Measurements from ENCODE around the gene ACE. TPM values are rescaled to one million over a fixed set of nuclear protein-coding genes. Genes with fewer than 3 reads are reported as not detected.
A peak's percentile ranks its signal among the peaks of the same experiment; 100 is the strongest.

Gene ACE
- total RNA-seq, 1 experiment from 2014 or later: 9.1 TPM

GRCh38 chr17:63442074-63442473 is 34.8 kb upstream of the ACE start:
- Histone ChIP-seq H3K36me3 (ENCODE audit: low read depth, low read length) (no peaks in the 10 kb centered on the region), H2AFZ (ENCODE audit: low read length) (no peak overlapping the region), H3K79me2 (ENCODE audit: low read length) (peaks cover 87% of the 10 kb centered on the region), H3K4me1 (ENCODE audit: insufficient read depth, low read length) (peaks cover 39% of the 10 kb centered on the region), H3K4me3 (ENCODE audit: low read length) (no peak overlapping the region), H3F3A (ENCODE audit: low read length, unreplicated experiment) (peaks cover 4% of the 10 kb centered on the region), H4K20me1 (ENCODE audit: low read length) (no peaks in the 10 kb centered on the region), H3K27me3 (ENCODE audit: low read length) (no peaks in the 10 kb centered on the region), H3K9me2 (replicated peaks; ENCODE audit: low read length) (no peaks in the 10 kb centered on the region), H3K4me2 (ENCODE audit: low read length) (no peak overlapping the region), H3K9me3 (ENCODE audit: low read length) (no peaks in the 10 kb centered on the region), H3K9ac (ENCODE audit: low read length) (no peak overlapping the region), H3K27ac (ENCODE audit: low read length) (no peak overlapping the region)
- BruUV-seq (replicated peaks): no TSS peak
- ChIA-PET POLR2A (ENCODE audit: unreplicated experiment) (no interaction called here), CTCF (interaction anchor here (1.1 to 5.6 kb wide), 3 partner anchors 16 to 145 kb away, joined by 5 to 38 read pairs (median 5); no protein-coding TSS in a partner anchor)
- ATAC-seq: no peak
- DNase-seq: no peak
- TF ChIP-seq CTCF (conservative IDR thresholded peaks at IDR 0.05; ENCODE audit: low read depth, low read length) (no peak), EZH2 (IDR thresholded peaks at IDR 0.05; ENCODE audit: low read length, unreplicated experiment) (no peak), EZH2phosphoT487 (IDR thresholded peaks at IDR 0.05; ENCODE audit: borderline replicate concordance, low read length) (no peak)
- intact Hi-C loops (cut with micrococcal nuclease): no loop called here

- CTCF ChIA-PET: interaction anchor here (1.1 to 5.6 kb wide), 3 partner anchors 17 to 145 kb away, joined by 5 to 38 read pairs (median 5); no protein-coding TSS in a partner anchor
- no peak for TF ChIP-seq EZH2 (IDR thresholded peaks at IDR 0.05; ENCODE audit: low read length, unreplicated experiment)
- peak; percentile 37 for TF ChIP-seq CTCF (conservative IDR thresholded peaks at IDR 0.05; ENCODE audit: low read depth, low read length)
- no peaks in the 10 kb centered on the region for H3K9me3 ChIP-seq (ENCODE audit: low read length)
- H3K79me2 ChIP-seq (ENCODE audit: low read length): peaks cover 82% of the 10 kb centered on the region
- no peaks in the 10 kb centered on the region for H3K36me3 ChIP-seq (ENCODE audit: low read depth, low read length)
- intact Hi-C loops (cut with micrococcal nuclease): no loop called here
- no peak overlapping the region for H3K4me2 ChIP-seq (ENCODE audit: low read length)
- no peak overlapping the region for H2AFZ ChIP-seq (ENCODE audit: low read length)
- POLR2A ChIA-PET (ENCODE audit: unreplicated experiment): no interaction called here
- no TSS peak for BruUV-seq (replicated peaks)
- H3F3A ChIP-seq (ENCODE audit: low read length, unreplicated experiment): peaks cover 4% of the 10 kb centered on the region
- ATAC-seq: no peak
- H3K4me1 ChIP-seq (ENCODE audit: insufficient read depth, low read length): peaks cover 44% of the 10 kb centered on the region
- H3K27ac ChIP-seq (ENCODE audit: low read length): no peak overlapping the region
- no peak overlapping the region for H3K9ac ChIP-seq (ENCODE audit: low read length)
- H3K9me2 ChIP-seq (replicated peaks; ENCODE audit: low read length): no peaks in the 10 kb centered on the region
- no peak overlapping the region for H3K4me3 ChIP-seq (ENCODE audit: low read length)
- H3K27me3 ChIP-seq (ENCODE audit: low read length): no peaks in the 10 kb centered on the region
- peak; percentile 21 for DNase-seq
- no peaks in the 10 kb centered on the region for H4K20me1 ChIP-seq (ENCODE audit: low read length)
These were observed 34.3 kb upstream of the ACE start for GRCh38 chr17:63442549-63443035.

DNA sequence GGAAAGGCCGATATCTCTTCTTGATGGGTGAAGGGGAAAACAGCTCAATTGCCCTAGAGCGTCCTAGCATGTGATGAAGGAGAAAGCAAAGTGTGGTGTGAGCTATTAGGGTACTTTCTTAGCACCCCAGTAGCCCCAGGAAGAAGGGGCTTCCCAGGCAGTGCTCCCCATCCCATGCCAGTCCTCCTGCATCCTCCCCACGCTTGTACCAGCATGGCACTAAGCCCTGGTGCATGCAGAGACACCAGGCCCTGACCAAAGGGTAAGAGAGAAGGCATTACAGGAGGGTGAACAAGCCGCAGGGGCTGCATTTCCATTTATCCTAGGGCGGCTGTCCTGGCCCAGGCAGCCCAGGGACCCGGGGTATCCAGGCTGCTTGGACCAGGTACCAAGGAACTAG is 33.8 kb upstream of the ACE start:
- no peaks in the 10 kb centered on the region for H4K20me1 ChIP-seq (ENCODE audit: low read length)
- H3K79me2 ChIP-seq (ENCODE audit: low read length): peaks cover 77% of the 10 kb centered on the region
- H3K9me3 ChIP-seq (ENCODE audit: low read length): no peaks in the 10 kb centered on the region
- ChIA-PET POLR2A (ENCODE audit: unreplicated experiment) (no interaction called here), CTCF (interaction anchor here (1.1 to 5.6 kb wide), 3 partner anchors 17 to 144 kb away, joined by 5 to 38 read pairs (median 5); no protein-coding TSS in a partner anchor)
- no peaks in the 10 kb centered on the region for H3K9me2 ChIP-seq (replicated peaks; ENCODE audit: low read length)
- H3F3A ChIP-seq (ENCODE audit: low read length, unreplicated experiment): peaks cover 4% of the 10 kb centered on the region
- no peak overlapping the region for H2AFZ ChIP-seq (ENCODE audit: low read length)
- H3K36me3 ChIP-seq (ENCODE audit: low read depth, low read length): no peaks in the 10 kb centered on the region
- no peak for DNase-seq
- H3K4me3 ChIP-seq (ENCODE audit: low read length): no peak overlapping the region
- no peaks in the 10 kb centered on the region for H3K27me3 ChIP-seq (ENCODE audit: low read length)
- BruUV-seq (replicated peaks): no TSS peak
- H3K4me2 ChIP-seq (ENCODE audit: low read length): no peak overlapping the region
- H3K9ac ChIP-seq (ENCODE audit: low read length): no peak overlapping the region
- TF ChIP-seq EZH2phosphoT487 (IDR thresholded peaks at IDR 0.05; ENCODE audit: borderline replicate concordance, low read length) (no peak), EZH2 (IDR thresholded peaks at IDR 0.05; ENCODE audit: low read length, unreplicated experiment) (no peak), CTCF (conservative IDR thresholded peaks at IDR 0.05; ENCODE audit: low read depth, low read length) (no peak)
- no peak for ATAC-seq
- H3K4me1 ChIP-seq (ENCODE audit: insufficient read depth, low read length): peaks cover 47% of the 10 kb centered on the region
- intact Hi-C loops (cut with micrococcal nuclease): no loop called here
- H3K27ac ChIP-seq (ENCODE audit: low read length): no peak overlapping the region

All from PC-3 (cell line).